ENCODE measurements around the gene PTBP2. TPM values are rescaled to one million over a fixed set of nuclear protein-coding genes. Genes with fewer than 3 reads are reported as not detected.
A peak's percentile ranks its signal among the peaks of the same experiment; 100 is the strongest.

Gene PTBP2
- total RNA-seq, 2 experiments from 2014 or later, result 12.4 TPM

DNA sequence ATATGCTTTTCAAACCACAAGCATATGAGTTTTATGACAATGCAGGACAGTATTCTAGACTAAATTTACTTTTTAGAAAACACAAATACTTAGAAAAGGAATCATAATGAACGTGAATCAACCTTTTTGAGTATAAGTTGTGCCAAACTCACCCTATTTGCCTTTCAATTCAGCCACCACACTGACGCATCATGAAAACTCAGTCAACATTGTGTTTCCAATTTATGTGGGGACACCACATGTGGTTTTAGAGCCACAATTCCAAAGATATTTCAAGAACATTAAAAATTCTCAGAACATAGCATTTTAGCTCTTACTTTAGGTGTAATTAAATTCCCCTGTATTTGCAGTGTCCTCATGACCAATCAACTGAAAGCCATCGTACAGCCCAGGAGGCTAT, 118.8 kb downstream of the PTBP2 start:
- H3K27me3 Mint-ChIP-seq, result peaks cover 1% of the 10 kb centered on the region
- no peaks in the 10 kb centered on the region for H3K36me3 Mint-ChIP-seq (ENCODE audit: low read depth)
- ATAC-seq, result no peak
- ChIA-PET POLR2A (no interaction called here), CTCF (no interaction called here)
- no peaks in the 10 kb centered on the region for H3K9me3 Mint-ChIP-seq
- intact Hi-C loops (cut with micrococcal nuclease), result no loop called here
- no peak overlapping the region for H3K4me3 Mint-ChIP-seq
- H3K27ac Mint-ChIP-seq, result no peak overlapping the region
- H3K4me1 Mint-ChIP-seq (ENCODE audit: low read depth), result no peaks in the 10 kb centered on the region
- TF ChIP-seq, protein P1, sequence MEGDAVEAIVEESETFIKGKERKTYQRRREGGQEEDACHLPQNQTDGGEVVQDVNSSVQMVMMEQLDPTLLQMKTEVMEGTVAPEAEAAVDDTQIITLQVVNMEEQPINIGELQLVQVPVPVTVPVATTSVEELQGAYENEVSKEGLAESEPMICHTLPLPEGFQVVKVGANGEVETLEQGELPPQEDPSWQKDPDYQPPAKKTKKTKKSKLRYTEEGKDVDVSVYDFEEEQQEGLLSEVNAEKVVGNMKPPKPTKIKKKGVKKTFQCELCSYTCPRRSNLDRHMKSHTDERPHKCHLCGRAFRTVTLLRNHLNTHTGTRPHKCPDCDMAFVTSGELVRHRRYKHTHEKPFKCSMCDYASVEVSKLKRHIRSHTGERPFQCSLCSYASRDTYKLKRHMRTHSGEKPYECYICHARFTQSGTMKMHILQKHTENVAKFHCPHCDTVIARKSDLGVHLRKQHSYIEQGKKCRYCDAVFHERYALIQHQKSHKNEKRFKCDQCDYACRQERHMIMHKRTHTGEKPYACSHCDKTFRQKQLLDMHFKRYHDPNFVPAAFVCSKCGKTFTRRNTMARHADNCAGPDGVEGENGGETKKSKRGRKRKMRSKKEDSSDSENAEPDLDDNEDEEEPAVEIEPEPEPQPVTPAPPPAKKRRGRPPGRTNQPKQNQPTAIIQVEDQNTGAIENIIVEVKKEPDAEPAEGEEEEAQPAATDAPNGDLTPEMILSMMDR (IDR thresholded peaks at IDR 0.05), result no peak
- DNase-seq, result no peak

GRCh38 chr1:96842215-96842614, 120.6 kb downstream of the PTBP2 start:
- ATAC-seq (no peak), DNase-seq (no peak)
- ChIA-PET POLR2A (no interaction called here), CTCF (no interaction called here)
- Mint-ChIP-seq H3K27me3 (peaks cover 2% of the 10 kb centered on the region), H3K9me3 (no peaks in the 10 kb centered on the region), H3K36me3 (ENCODE audit: low read depth) (no peaks in the 10 kb centered on the region), H3K27ac (no peak overlapping the region), H3K4me3 (no peak overlapping the region), H3K4me1 (ENCODE audit: low read depth) (no peaks in the 10 kb centered on the region)
- intact Hi-C loops (cut with micrococcal nuclease), result no loop called here
- TF ChIP-seq, protein P1 (IDR thresholded peaks at IDR 0.05), result no peak

DNA sequence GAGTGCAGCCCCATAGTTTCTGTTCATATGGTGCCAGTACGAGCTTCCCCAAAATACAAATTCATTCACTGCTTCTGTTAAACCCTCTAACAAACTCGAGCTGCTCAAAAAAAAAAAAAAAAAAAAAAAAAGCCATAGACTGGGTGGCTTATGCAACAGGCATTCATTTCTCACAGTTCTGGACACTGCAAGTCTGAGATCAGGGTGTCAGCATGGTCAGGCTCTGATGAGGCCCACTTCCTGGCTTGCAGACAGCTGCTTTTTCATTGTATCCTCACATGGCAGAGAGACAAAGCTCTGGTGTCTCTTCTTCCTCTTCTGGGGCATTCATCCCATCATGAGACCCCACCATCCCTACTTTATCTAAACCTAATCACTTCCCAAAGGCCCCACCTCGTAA, 121.6 kb downstream of the PTBP2 start:
- TF ChIP-seq, protein P1 (IDR thresholded peaks at IDR 0.05), result no peak
- no peaks in the 10 kb centered on the region for H3K36me3 Mint-ChIP-seq (ENCODE audit: low read depth)
- H3K27ac Mint-ChIP-seq, result no peak overlapping the region
- ATAC-seq, result no peak
- H3K9me3 Mint-ChIP-seq, result no peaks in the 10 kb centered on the region
- DNase-seq, result no peak
- no peaks in the 10 kb centered on the region for H3K4me1 Mint-ChIP-seq (ENCODE audit: low read depth)
- peaks cover 4% of the 10 kb centered on the region for H3K27me3 Mint-ChIP-seq
- intact Hi-C loops (cut with micrococcal nuclease), result no loop called here
- POLR2A ChIA-PET, result no interaction called here
- no peak overlapping the region for H3K4me3 Mint-ChIP-seq
- CTCF ChIA-PET, result no interaction called here

- ATAC-seq, result no peak
- no peak overlapping the region for H3K27ac Mint-ChIP-seq
- intact Hi-C loops (cut with micrococcal nuclease), result no loop called here
- no peak overlapping the region for H3K4me3 Mint-ChIP-seq
- H3K4me1 Mint-ChIP-seq (ENCODE audit: low read depth), result no peaks in the 10 kb centered on the region
- ChIA-PET CTCF (no interaction called here), POLR2A (no interaction called here)
- peaks cover 5% of the 10 kb centered on the region for H3K27me3 Mint-ChIP-seq
- no peaks in the 10 kb centered on the region for H3K36me3 Mint-ChIP-seq (ENCODE audit: low read depth)
- TF ChIP-seq, protein P1 (IDR thresholded peaks at IDR 0.05), result no peak
- no peak for DNase-seq
- no peaks in the 10 kb centered on the region for H3K9me3 Mint-ChIP-seq
Measured at GRCh38 chr1:96843601-96844000, 122.0 kb downstream of the PTBP2 start.

DNA sequence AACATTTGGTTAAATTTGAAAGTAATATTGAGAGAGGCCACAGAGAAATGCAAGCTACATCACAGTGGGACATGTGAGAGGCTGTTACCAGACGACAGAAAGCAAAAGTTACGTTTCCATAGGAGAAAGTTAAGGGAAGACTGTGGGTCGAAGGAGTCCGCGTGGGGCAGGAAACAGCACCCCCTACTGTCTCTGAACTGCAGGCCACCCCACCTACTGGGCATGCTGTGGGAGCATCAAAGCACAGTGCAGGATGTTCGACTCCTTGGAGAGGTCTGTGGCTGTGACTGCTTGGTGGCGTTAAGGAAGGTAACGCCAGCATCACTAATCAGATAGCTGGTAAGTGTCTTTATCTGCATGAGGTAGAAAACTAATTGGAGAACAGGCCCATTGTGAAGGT, 123.9 kb downstream of the PTBP2 start:
- ChIA-PET POLR2A (no interaction called here), CTCF (interaction anchor here (1.2 to 1.4 kb wide), 2 partner anchors 9 to 20 kb away, joined by 3 read pairs; no protein-coding TSS in a partner anchor)
- no peak overlapping the region for H3K27ac Mint-ChIP-seq
- TF ChIP-seq, protein P1 (IDR thresholded peaks at IDR 0.05), result peak; percentile 67
- no peaks in the 10 kb centered on the region for H3K9me3 Mint-ChIP-seq
- intact Hi-C loops (cut with micrococcal nuclease), result no loop called here
- H3K36me3 Mint-ChIP-seq (ENCODE audit: low read depth), result no peaks in the 10 kb centered on the region
- H3K27me3 Mint-ChIP-seq, result peaks cover 5% of the 10 kb centered on the region
- DNase-seq (peak; percentile 55), ATAC-seq (peak; percentile 79)
- H3K4me1 Mint-ChIP-seq (ENCODE audit: low read depth), result no peaks in the 10 kb centered on the region
- H3K4me3 Mint-ChIP-seq, result no peak overlapping the region
